Neural cell (in vitro differentiated cells): Measurements from ENCODE around the gene TBCEL. TPM values are rescaled to one million over a fixed set of nuclear protein-coding genes. Genes with fewer than 3 reads are reported as not detected.

Experiments
- H2AFZ ChIP-seq: fragments of 200-600, 300-800 bp; sonication (generic), shearing (Covaris generic); 2 replicates; pipeline ENCODE4 v1.6.0; 2014; ENCODE audit warnings: low read depth, mild to moderate bottlenecking, antibody characterized with exemption, low read length, moderate library complexity
- H3F3A ChIP-seq: fragments of 200-600 bp; shearing (Covaris generic); 2 replicates; pipeline ENCODE4 v1.6.1; 2016; ENCODE audit warnings: mild to moderate bottlenecking, moderate library complexity, mixed read lengths, antibody characterized with exemption, low read length; ENCODE audit not compliant: insufficient read depth, poor library complexity, severe bottlenecking
- H3K27ac ChIP-seq: fragments of 200-600, 300-800 bp; sonication (generic), shearing (Covaris generic); 2 replicates; pipeline ENCODE4 v1.5.1; 2014; ENCODE audit warnings: mild to moderate bottlenecking, low read length, moderate library complexity
- H3K27me3 ChIP-seq: fragments of 300-800, 200-600 bp; sonication (generic), shearing (Covaris generic); 2 replicates; pipeline ENCODE4 v1.6.0; 2014; ENCODE audit warnings: mild to moderate bottlenecking, low read depth, low read length, moderate library complexity; ENCODE audit not compliant: insufficient read depth
- H3K36me3 ChIP-seq: fragments of 300-800, 200-600 bp; sonication (generic), shearing (Covaris generic); 2 replicates; pipeline ENCODE4 v1.5.1; 2014; ENCODE audit warnings: mild to moderate bottlenecking, antibody characterized with exemption, low read length, moderate library complexity; ENCODE audit not compliant: insufficient read depth
- H3K4me2 ChIP-seq: fragments of 300-800, 200-600 bp; sonication (generic), shearing (Covaris generic); 2 replicates; pipeline ENCODE4 v1.6.0; 2014; ENCODE audit warnings: mild to moderate bottlenecking, low read length
- H3K4me3 ChIP-seq: fragments of 300-800, 200-600 bp; sonication (generic), shearing (Covaris generic); 2 replicates; pipeline ENCODE4 v1.5.1; 2014; ENCODE audit warnings: mild to moderate bottlenecking, low read length, moderate library complexity
- H3K79me2 ChIP-seq: fragments of 200-600 bp; shearing (Covaris generic); replicated peaks from 2 replicates; pipeline ENCODE4 v1.6.0; 2014; ENCODE audit warnings: mild to moderate bottlenecking, low read length, moderate library complexity; ENCODE audit not compliant: insufficient read depth
- H3K9ac ChIP-seq: fragments of 300-800, 200-600 bp; sonication (generic), shearing (Covaris generic); 2 replicates; pipeline ENCODE4 v1.6.1; 2016; ENCODE audit warnings: mild to moderate bottlenecking, low read length, mixed read lengths
- H3K9me2 ChIP-seq: fragments of 200-600 bp; shearing (Covaris generic); 2 replicates; pipeline ENCODE4 v1.6.1; 2016; ENCODE audit warnings: mild to moderate bottlenecking, low read length, mixed read lengths; ENCODE audit not compliant: insufficient read depth
- H3K9me3 ChIP-seq: fragments of 200-600, 300-800 bp; sonication (generic), shearing (Covaris generic); 2 replicates; pipeline ENCODE4 v1.6.1; 2016; ENCODE audit warnings: mild to moderate bottlenecking, mixed run types, low read length, moderate library complexity, mixed read lengths
- H4K20me1 ChIP-seq: fragments of 200-600 bp; shearing (Covaris generic); 2 replicates; pipeline ENCODE4 v1.6.1; 2016; ENCODE audit warnings: mild to moderate bottlenecking, mixed run types; ENCODE audit not compliant: insufficient read depth
- EP300 ChIP-seq: fragments of 450-650 bp; conservative IDR thresholded peaks from 2 replicates; pipeline ENCODE4 v1.6.1; 2014; ENCODE audit warnings: antibody characterized with exemption, mild to moderate bottlenecking, moderate library complexity; ENCODE audit not compliant: poor library complexity, severe bottlenecking
- EZH2 ChIP-seq: fragments of 200-600, 300-800 bp; shearing (Covaris generic), sonication (generic); IDR thresholded peaks from 2 replicates; pipeline ENCODE4 v1.6.1; 2014; ENCODE audit warnings: antibody characterized with exemption, low read length, borderline replicate concordance, mild to moderate bottlenecking; ENCODE audit not compliant: insufficient read depth, poor library complexity, severe bottlenecking
- MXI1 ChIP-seq: fragments of 450-650 bp; conservative IDR thresholded peaks from 2 replicates; pipeline ENCODE4 v1.6.1; 2014; ENCODE audit warnings: antibody characterized with exemption, mild to moderate bottlenecking; ENCODE audit not compliant: poor library complexity, severe bottlenecking
- POLR2AphosphoS5 ChIP-seq: IDR thresholded peaks from 2 replicates; pipeline ENCODE4 v1.6.1; 2012
- RAD21 ChIP-seq: fragments of 450-650 bp; conservative IDR thresholded peaks from 2 replicates; pipeline ENCODE4 v1.6.1; 2014; ENCODE audit warnings: antibody characterized with exemption, mild to moderate bottlenecking, moderate library complexity
- SMC3 ChIP-seq: fragments of 450-650 bp; conservative IDR thresholded peaks from 2 replicates; pipeline ENCODE4 v1.6.1; 2014; ENCODE audit warnings: antibody characterized with exemption, mild to moderate bottlenecking, moderate library complexity; ENCODE audit not compliant: poor library complexity
- TAF1 ChIP-seq: IDR thresholded peaks from 2 replicates; pipeline ENCODE4 v1.6.1; 2012; ENCODE audit warnings: low read depth
- polyA plus RNA-seq: library from polyadenylated mRNA; depleted of rRNA; stranded (reverse); fragments of >200 nt; gene quantifications from 2 replicates; pipeline ENCODE4 v1.2.3, GENCODE V29; 2014
- TF ChIP-seq, protein P1 (sequence below): IDR thresholded peaks from 2 replicates; pipeline ENCODE4 v1.6.1; 2012; ENCODE audit warnings: borderline replicate concordance
- TF ChIP-seq, protein P2 (sequence below): fragments of 450-650 bp; IDR thresholded peaks from 2 replicates; pipeline ENCODE4 v1.5.1; 2014; ENCODE audit warnings: antibody characterized with exemption, mild to moderate bottlenecking, moderate library complexity; ENCODE audit not compliant: poor library complexity, severe bottlenecking

Gene TBCEL
- polyA plus RNA-seq, 1 donor from 2014 or later, result 13.5 TPM

DNA sequence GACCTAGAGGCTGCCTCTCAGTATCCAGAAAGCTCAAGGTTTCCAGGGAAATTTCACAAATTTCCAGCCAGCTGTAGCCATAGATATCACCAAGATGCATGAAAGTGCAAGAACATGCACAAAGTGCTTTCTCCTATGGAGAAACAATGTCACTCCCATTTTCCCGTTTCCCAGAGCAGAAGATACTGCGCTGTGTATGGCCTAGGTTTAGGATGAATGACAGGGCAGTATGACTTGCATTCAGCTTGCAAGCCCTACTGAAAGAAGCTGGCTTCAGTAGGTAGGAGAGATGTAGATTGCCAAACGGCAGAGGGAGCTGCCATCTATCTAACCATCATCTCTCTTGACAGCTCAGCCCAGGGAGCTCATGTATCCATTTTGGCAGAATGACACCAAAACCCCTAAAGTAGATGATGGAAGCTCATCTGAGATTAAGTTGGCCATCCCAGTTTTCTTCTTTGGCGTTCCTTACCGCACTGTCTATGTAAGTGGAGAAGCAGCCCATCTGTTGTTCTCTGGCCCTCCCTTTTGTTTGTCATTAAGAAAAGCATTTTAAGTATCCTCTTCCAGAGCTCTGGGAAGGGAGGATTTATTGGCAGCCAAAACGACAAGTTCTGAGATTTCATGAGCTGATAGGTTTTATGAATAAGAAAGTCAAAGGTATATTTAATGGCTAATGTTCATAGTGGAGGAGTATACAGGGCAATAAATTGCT is 81.7 kb downstream of the TBCEL start:
- H3K9ac ChIP-seq, result no peak overlapping the region
- H3F3A ChIP-seq, result no peaks in the 10 kb centered on the region
- H3K9me3 ChIP-seq, result no peaks in the 10 kb centered on the region
- H3K79me2 ChIP-seq, result no peaks in the 10 kb centered on the region
- H3K27me3 ChIP-seq, result no peaks in the 10 kb centered on the region
- no peaks in the 10 kb centered on the region for H3K9me2 ChIP-seq
- no peaks in the 10 kb centered on the region for H3K36me3 ChIP-seq
- no peak overlapping the region for H3K4me3 ChIP-seq
- no peaks in the 10 kb centered on the region for H4K20me1 ChIP-seq
- H2AFZ ChIP-seq, result no peak overlapping the region
- no peak overlapping the region for H3K27ac ChIP-seq
- H3K4me2 ChIP-seq, result no peak overlapping the region
- TF ChIP-seq, protein P1, sequence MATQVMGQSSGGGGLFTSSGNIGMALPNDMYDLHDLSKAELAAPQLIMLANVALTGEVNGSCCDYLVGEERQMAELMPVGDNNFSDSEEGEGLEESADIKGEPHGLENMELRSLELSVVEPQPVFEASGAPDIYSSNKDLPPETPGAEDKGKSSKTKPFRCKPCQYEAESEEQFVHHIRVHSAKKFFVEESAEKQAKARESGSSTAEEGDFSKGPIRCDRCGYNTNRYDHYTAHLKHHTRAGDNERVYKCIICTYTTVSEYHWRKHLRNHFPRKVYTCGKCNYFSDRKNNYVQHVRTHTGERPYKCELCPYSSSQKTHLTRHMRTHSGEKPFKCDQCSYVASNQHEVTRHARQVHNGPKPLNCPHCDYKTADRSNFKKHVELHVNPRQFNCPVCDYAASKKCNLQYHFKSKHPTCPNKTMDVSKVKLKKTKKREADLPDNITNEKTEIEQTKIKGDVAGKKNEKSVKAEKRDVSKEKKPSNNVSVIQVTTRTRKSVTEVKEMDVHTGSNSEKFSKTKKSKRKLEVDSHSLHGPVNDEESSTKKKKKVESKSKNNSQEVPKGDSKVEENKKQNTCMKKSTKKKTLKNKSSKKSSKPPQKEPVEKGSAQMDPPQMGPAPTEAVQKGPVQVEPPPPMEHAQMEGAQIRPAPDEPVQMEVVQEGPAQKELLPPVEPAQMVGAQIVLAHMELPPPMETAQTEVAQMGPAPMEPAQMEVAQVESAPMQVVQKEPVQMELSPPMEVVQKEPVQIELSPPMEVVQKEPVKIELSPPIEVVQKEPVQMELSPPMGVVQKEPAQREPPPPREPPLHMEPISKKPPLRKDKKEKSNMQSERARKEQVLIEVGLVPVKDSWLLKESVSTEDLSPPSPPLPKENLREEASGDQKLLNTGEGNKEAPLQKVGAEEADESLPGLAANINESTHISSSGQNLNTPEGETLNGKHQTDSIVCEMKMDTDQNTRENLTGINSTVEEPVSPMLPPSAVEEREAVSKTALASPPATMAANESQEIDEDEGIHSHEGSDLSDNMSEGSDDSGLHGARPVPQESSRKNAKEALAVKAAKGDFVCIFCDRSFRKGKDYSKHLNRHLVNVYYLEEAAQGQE, result no peak
- TF ChIP-seq RAD21, result no peak

DNA sequence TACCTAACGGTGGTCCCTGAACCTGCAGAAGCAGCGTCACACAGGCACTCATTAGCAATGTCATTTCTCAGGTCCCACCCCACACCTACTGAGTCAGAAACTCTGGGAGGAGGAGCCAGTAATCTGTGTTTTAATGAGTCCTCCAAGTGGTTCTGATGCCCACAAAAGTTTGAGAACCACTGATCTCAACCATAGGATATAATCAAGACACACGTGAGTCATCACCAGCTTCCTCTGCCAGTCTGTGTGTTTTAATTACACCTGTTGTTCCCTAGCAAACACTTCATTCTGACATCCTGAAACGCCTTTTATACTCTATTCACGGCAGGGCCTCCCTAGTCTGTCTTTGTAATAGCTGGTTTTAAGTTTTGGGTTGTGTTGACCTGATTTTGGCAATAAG is 82.9 kb downstream of the TBCEL start:
- H3K79me2 ChIP-seq, result no peaks in the 10 kb centered on the region
- H3K4me2 ChIP-seq, result no peak overlapping the region
- H3F3A ChIP-seq, result no peaks in the 10 kb centered on the region
- no peak overlapping the region for H2AFZ ChIP-seq
- no peak overlapping the region for H3K9ac ChIP-seq
- no peaks in the 10 kb centered on the region for H3K9me3 ChIP-seq
- TF ChIP-seq TAF1 (no peak), POLR2AphosphoS5 (no peak), EP300 (no peak), RAD21 (no peak), SMC3 (no peak), EZH2 (no peak), MXI1 (no peak)
- TF ChIP-seq, protein P1, result no peak
- TF ChIP-seq, protein P2, sequence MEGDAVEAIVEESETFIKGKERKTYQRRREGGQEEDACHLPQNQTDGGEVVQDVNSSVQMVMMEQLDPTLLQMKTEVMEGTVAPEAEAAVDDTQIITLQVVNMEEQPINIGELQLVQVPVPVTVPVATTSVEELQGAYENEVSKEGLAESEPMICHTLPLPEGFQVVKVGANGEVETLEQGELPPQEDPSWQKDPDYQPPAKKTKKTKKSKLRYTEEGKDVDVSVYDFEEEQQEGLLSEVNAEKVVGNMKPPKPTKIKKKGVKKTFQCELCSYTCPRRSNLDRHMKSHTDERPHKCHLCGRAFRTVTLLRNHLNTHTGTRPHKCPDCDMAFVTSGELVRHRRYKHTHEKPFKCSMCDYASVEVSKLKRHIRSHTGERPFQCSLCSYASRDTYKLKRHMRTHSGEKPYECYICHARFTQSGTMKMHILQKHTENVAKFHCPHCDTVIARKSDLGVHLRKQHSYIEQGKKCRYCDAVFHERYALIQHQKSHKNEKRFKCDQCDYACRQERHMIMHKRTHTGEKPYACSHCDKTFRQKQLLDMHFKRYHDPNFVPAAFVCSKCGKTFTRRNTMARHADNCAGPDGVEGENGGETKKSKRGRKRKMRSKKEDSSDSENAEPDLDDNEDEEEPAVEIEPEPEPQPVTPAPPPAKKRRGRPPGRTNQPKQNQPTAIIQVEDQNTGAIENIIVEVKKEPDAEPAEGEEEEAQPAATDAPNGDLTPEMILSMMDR, result no peak
- H3K27ac ChIP-seq, result no peak overlapping the region
- H3K9me2 ChIP-seq, result no peaks in the 10 kb centered on the region
- H4K20me1 ChIP-seq, result no peaks in the 10 kb centered on the region
- H3K36me3 ChIP-seq, result no peaks in the 10 kb centered on the region
- H3K4me3 ChIP-seq, result no peak overlapping the region
- H3K27me3 ChIP-seq, result no peaks in the 10 kb centered on the region
